Sigmoid colon (tissue), 4 donors: ENCODE results near the gene DIAPH2.

Experiments
- EP300 ChIP-seq, 4 donors: sonication (generic); formaldehyde crosslinking; IDR thresholded peaks; one replicate each; pipeline ENCODE4 v1.6.1; 2017; ENCODE audit warnings: antibody characterized with exemption in 4 of 4
- POLR2A ChIP-seq, 2 donors: fragments of 450-650 bp; IDR thresholded peaks; one replicate each; pipeline ENCODE4 v1.6.1; 2016; ENCODE audit warnings: antibody characterized with exemption in 2 of 2, mild to moderate bottlenecking in 2 of 2, moderate library complexity in 2 of 2
- POLR2AphosphoS5 ChIP-seq, 4 donors: sonication (generic); formaldehyde crosslinking; IDR thresholded peaks; one replicate each; pipeline ENCODE4 v1.6.1; 2017; ENCODE audit warnings: antibody characterized with exemption in 4 of 4
- TF ChIP-seq, protein P1 (sequence below), 4 experiments: fragments of 450-650 bp in 3 of 4; fragments of 200-600 bp in 1 of 4; IDR thresholded peaks; one replicate each; pipeline ENCODE4 v1.5.1; 2016 to 2019; ENCODE audit warnings: antibody characterized with exemption in 4 of 4, mild to moderate bottlenecking in 3 of 4, moderate library complexity in 2 of 4

GRCh38 chrX:97050392-97050791, 365.8 kb downstream of the DIAPH2 start:
- no peak for TF ChIP-seq POLR2A (IDR thresholded peaks at IDR 0.05)
- no peak for TF ChIP-seq POLR2AphosphoS5 (IDR thresholded peaks at IDR 0.05)
- TF ChIP-seq, protein P1, sequence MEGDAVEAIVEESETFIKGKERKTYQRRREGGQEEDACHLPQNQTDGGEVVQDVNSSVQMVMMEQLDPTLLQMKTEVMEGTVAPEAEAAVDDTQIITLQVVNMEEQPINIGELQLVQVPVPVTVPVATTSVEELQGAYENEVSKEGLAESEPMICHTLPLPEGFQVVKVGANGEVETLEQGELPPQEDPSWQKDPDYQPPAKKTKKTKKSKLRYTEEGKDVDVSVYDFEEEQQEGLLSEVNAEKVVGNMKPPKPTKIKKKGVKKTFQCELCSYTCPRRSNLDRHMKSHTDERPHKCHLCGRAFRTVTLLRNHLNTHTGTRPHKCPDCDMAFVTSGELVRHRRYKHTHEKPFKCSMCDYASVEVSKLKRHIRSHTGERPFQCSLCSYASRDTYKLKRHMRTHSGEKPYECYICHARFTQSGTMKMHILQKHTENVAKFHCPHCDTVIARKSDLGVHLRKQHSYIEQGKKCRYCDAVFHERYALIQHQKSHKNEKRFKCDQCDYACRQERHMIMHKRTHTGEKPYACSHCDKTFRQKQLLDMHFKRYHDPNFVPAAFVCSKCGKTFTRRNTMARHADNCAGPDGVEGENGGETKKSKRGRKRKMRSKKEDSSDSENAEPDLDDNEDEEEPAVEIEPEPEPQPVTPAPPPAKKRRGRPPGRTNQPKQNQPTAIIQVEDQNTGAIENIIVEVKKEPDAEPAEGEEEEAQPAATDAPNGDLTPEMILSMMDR (IDR thresholded peaks at IDR 0.05) = no peak
- no peak for TF ChIP-seq EP300 (IDR thresholded peaks at IDR 0.05)
